Embryonic facial prominence (tissue), 1 donor: ENCODE results near the gene OPCML.

Source experiments
- DNase-seq: peaks from one replicate; pipeline ENCODE4 v3.0.0-alpha.2; 2016; ENCODE audit errors: extremely low spot score

Gene OPCML

DNA sequence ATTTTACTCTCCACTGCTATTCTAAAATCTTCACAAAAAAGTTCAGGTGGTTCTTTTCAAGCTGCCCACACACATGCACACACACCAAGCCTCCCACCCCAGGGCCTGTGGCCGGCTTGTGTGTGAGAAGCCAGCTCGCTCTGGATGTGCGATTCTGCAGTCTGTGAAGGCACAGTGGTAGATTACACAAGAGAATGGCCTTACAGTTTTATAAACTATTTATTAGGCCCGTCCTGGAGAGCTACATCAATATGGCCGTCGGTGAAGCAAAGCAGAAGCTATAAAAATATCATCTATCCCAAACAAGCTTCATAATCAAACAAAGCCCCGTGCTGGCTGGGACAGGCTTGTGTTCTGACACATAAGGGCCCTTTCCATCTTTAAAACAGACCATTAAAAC is 240.5 kb downstream of the OPCML start:
- DNase-seq: no peak

DNA sequence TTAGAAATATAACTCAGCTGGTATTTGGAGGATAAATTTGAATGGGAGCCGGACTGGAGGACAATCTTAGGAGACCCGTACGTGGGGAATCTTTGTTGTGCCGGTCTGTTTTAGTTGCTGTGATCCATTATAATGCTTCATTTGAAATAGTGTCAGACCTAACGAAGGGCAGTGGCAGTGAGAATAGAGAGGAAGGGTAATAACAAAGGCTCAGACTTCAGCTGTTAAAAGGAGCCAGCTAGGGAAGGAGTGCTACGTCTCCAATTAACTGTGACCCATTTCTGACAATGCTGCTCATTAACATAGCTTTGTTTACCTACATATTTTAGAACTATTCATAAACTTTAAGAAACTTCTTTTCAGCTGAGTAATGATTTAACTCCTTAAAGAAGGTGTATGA is 246.9 kb downstream of the OPCML start:
- DNase-seq: no peak

GRCh38 chr11:133284156-133284555 is 248.1 kb downstream of the OPCML start:
- no peak for DNase-seq

DNA sequence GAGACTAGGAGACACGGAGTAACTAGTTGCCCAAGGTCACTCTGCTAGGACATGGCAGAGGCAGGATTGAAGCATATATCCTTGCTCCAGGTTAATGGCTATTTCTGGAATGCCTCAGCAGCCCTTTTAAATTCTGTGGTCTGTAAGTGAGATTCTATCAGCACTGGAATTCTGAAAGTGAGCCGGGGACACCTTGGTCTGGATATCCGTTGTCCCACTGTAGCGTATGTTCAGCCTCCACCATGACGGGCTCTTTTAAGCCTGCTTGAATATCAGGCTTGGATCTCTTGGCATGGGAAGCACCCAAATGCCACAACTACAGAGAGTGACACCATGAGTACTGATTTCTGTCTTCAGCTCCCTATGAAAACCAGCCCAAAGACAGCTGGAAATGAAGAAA is 254.4 kb downstream of the OPCML start:
- no peak for DNase-seq

DNA sequence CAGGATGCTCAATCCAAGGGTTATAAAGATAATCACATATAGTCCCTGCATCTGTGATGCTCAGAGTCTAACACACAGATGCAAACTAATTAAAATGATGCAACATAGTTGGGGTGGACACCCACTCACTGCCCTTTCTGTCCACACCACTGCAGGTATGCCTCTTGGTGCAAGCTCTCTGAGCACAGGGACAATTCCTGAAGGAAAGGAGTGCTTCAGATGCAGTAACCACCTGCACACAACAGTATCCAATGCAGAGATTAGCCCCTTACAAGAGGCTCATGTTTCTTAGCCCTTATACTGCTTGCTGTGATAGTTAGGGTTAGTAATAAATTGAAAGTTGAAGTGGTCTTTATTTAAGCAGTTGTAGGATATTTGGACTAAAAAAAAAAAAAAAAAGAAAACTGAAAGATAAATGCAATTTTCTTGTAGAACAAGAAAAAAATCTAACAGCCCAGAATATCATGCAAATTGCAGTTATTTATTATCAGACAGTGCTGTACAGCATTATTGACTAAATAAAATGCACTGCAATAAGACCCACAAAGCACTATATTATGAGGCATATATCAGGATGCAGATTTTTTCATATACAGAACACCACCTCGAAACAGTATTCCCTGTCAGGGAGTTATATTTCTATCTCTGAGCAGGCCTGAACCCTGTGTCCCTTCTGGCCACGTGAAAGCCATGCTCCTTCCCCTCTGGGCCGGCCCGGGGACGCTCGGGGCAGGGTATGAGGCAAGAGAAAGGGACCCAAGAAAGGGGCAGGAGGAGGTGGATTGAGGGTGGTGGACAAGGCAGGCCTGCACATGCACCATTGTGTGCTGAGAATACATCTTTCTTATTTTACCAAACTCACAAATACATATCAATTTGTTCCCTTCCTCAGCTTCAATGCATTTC is 260.2 kb downstream of the OPCML start:
- no peak for DNase-seq

GRCh38 chr11:133271206-133271605 is 261.1 kb downstream of the OPCML start:
- no peak for DNase-seq

DNA sequence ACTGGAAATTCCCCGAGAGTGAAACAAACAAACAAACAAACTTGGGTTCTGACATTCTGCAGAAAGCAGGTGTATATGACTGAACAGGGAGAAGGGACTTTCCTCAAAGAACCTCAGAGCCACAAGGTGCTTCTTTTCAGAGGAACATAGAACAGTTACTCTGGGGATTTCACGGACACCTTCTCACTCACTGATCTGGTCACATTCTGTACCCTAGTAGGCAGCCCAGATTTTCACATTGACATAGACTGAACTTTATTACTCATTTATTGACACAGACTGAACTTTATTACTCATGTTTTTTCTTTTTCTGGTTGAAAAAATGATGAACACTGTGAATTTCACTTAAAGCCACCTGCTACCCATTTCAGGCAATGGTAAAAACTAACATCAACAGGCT is 263.0 kb downstream of the OPCML start:
- no peak for DNase-seq

GRCh38 chr11:133266986-133267385 is 265.3 kb downstream of the OPCML start:
- no peak for DNase-seq

DNA sequence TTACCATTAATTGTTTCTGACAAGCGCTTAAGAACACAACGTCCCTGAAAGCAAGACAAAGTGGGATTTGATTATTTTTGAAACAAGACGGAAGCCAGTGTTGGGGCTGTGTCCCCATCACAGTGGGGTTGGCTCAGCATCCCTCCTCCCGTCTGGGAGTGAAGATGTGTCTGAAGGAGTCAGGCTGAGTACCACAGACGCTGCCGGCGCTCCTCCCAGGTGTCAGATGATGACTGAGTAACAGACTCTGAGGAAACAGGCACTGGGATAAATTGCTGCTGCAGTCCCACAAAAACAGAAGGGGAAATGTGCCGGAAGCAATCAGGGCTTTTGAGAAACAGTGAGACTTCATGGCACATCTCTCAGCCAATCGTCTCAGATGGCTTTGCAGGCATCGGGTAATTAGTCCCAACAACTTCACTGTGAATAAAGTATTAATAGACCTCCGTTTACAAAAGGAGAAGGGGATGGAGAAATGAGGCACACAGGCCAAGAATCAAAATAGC is 266.7 kb downstream of the OPCML start:
- DNase-seq: no peak

DNA sequence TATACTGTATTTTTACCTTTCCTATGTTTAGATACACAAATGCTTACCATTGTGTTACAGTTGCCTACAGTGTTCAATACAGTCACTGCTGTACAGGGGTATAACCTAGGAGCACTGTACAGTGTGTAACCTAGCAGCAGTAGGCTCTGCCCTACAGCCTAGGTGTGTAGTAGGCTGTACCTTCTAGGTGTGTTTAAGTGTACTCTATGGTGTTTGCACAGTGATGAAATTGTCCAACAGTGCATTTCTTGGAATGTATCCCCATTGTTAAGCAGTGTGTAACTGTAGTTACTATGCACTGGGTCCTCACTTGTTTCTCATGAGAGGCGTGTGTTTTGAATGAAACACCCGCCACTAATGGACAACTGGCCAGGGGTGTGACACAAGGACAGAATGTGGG is 269.0 kb downstream of the OPCML start:
- DNase-seq: no peak

DNA sequence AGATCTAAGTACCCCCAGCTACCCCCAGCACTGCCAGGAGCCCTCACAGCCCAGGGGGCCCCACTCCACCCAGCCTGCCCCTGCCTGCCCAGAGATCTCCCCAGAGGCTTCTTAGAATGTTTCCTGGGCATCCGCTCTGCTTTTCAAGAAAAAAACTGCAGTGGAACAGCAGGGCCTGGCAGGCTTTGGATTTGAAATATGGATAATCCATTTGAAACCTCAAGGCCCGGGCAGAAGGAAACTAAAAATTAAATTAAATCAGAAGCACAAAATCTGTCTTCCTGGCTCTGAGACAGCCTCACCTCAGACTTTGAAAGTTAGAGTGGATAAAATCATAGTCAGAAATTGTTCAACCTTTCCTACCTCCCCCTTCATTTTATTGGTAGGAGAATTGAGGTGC is 273.6 kb downstream of the OPCML start:
- no peak for DNase-seq

DNA sequence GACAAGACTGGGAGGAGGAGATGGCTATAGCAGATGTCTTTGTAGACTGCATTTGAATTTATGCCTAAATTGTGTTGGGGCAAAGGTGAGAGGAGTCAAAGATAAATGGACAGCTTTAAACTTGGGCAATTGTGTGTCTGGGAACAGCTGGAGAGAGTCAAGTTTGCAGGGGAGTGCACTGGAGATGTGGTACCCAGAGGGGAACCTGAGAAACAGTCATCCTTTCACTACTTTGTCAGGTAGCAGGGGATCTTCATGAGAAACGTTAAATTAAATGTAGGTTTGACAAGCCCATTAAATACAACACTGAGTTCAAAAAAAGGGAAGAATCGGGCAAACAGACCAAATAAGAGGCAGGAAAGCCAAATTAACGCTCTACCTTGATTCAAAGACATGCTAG is 277.7 kb downstream of the OPCML start:
- no peak for DNase-seq

DNA sequence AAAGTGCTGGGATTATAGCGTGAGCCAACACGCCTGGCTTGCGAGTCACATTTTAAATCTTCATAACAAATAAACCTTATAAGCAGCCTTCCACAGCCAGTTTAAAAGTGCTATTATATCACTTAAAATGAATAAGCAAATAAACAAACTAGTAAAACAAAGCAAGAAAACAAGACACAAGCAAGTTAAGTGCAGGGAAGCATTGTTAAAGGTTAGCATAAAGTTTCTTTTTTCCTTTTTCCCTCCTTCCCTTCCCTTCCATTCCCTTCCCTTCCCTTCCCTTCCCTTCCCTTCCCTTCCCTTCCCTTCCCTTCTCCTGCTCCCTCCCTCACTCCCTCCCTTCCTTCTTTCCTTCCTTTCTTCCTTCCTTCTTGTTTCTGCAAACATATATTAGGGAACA is 278.7 kb downstream of the OPCML start:
- no peak for DNase-seq

DNA sequence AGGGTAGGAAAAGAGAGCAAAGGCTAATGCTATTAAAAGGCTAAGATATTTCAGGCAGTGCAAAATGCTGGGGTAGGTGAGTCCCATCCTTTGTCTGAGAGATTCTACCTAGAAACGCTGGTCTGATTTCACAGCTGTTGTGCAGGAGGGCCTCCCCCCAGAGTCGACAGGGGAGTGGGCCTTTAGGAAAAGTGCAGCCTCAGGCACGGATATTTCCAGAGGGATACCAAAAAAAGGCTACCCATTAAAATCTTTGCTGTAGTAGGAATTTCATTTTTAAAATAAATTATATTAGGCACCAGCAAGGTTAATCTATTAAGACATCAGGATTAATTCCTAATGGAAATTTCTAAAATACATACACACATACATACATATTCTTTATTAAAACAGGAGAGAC is 280.5 kb downstream of the OPCML start:
- DNase-seq: no peak

- DNase-seq: no peak
These were observed 282.8 kb downstream of the OPCML start for GRCh38 chr11:133249530-133249929.

GRCh38 chr11:133249065-133249464 is 283.2 kb downstream of the OPCML start:
- no peak for DNase-seq

- no peak for DNase-seq
These were observed 288.5 kb downstream of the OPCML start for GRCh38 chr11:133243832-133244231.

DNA sequence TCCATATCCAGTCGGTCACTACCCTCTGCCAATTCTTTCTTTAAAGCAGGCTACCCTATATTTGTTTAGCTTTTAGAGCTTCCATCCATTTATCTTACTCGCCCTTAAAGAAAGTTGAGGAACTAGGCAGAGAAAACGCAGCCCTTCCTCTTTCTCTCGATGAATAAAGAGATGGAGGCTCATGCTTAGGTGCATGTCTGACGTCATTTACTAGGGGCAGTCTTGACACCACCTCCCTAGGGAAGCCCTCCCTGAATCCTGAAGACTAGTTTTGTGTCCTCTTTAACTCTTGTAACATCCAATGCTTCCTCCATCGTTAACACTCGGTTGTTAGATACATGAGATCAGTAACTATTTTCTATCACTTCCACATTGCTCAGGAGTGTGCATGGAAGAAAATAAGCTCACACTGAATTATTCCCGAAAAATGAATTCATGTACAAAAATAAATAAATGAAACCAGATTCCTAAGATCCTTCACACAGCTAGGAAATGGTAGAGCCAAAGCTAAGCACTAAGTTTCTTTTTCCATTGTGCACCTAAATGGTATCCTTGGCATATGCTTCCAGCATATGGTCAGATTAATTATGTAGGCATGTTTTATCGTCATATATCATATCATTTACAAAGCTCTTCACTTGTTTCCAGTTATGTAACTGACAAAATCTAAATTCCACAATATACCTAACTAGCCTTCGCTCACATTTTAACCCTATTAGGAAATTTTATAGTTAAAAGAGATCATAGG is 291.2 kb downstream of the OPCML start:
- no peak for DNase-seq

DNA sequence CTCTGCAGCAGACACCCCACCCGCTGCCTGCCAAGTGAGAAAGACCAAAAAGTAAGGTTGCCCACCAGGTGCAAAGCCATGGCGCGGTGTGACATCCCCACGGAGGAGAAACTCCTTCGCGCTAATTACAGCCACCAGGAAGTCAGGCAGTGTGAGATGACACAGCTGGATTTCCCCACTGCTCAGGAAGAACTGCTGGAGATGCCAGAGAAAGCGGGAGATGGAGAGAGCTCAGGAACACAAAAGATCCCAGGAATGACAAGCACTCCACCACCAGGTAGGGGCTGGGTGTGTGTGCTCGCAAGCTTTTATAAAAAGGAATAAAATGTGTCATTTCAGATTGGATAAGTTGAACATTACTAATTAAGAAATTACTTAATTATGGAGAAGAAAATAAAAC is 292.7 kb downstream of the OPCML start:
- DNase-seq: no peak

DNA sequence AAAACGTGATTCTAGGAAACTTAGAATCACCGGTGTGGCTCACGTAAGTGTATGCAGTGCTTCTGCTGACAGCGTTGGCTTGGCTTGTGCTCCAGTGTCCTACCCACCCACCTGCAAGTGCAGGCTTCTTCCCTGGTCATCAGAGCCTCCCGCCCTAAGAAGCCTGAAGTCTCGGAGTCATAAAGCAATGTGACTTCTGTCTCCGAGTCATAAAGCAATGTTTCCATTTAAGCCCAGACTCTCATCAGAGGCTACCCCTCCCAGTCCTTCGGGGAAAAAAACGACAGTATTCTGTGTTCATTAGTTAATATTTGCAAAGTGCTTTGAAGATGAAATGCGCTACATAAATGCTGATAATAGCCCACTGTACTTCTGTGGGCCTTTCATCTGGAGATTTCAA is 293.8 kb downstream of the OPCML start:
- no peak for DNase-seq

DNA sequence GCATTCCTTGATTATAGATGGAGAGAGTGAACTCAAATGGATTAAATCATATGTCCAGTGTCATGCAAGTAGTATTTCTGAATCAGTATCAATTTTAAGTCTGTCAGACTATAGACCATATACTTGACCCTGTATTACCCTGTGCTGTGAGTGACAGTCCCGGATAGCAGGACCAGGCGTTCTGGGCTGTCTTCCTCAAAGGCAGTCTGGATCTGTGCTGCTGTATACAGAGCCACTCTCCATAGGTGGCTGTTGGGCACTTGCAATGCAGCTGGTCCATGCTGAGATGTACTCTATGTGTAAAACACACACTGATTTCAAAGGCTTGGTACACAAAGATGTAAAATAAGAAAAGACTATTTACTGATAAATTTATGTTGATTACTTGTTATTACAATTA is 294.3 kb downstream of the OPCML start:
- DNase-seq: no peak

GRCh38 chr11:133235381-133235780 is 296.9 kb downstream of the OPCML start:
- no peak for DNase-seq

- DNase-seq: no peak
These were observed 297.4 kb downstream of the OPCML start for GRCh38 chr11:133234883-133235282.
